ENCODE data around the gene PPP1R13B.

DNA sequence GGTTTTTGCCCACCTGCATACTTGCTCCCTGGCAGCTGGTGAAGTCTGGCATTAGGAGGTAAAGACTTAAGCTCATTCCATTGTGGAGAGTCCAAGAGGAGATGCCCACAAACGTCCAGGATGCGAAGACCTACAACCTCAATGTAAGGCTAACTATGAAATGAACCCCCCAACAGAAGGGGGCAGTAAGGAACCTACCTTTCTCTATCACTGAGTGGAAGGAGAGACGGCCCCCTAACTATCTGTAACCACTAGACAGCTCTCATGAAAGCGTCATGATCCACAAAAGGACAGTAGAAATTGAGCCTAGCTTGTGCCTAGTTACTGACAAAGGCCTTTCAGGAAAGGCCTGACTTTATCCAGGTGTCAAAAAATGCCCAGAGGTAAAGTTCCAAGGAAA, 76.5 kb downstream of the PPP1R13B start:
- no peak for TF ChIP-seq POLR2A (IDR thresholded peaks at IDR 0.05)
- TF ChIP-seq, protein P1, sequence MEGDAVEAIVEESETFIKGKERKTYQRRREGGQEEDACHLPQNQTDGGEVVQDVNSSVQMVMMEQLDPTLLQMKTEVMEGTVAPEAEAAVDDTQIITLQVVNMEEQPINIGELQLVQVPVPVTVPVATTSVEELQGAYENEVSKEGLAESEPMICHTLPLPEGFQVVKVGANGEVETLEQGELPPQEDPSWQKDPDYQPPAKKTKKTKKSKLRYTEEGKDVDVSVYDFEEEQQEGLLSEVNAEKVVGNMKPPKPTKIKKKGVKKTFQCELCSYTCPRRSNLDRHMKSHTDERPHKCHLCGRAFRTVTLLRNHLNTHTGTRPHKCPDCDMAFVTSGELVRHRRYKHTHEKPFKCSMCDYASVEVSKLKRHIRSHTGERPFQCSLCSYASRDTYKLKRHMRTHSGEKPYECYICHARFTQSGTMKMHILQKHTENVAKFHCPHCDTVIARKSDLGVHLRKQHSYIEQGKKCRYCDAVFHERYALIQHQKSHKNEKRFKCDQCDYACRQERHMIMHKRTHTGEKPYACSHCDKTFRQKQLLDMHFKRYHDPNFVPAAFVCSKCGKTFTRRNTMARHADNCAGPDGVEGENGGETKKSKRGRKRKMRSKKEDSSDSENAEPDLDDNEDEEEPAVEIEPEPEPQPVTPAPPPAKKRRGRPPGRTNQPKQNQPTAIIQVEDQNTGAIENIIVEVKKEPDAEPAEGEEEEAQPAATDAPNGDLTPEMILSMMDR (IDR thresholded peaks at IDR 0.05 in 4 of 5, conservative IDR thresholded peaks at IDR 0.05 in 1 of 5), result no peak
